ENCODE results near the gene CCR6.

DNA sequence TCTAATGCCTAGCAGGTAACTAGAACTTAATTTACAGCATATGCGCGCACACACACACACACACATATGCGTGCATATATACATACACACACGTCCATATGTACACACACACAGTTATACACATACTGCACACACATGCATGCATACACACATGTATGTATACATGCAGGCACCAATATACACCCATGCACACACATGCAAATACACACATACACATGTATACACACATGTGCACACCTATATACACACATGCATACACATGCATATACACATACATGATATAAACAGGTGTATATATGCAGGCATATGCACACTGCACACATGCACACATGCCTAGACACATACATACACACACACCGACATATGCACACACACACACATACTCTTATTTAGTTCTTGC, 1.9 kb downstream of the CCR6 start:
- no peak for TF ChIP-seq EZH2 (IDR thresholded peaks at IDR 0.05; ENCODE audit: low read length, missing control alignments)
- TF ChIP-seq, protein P1, sequence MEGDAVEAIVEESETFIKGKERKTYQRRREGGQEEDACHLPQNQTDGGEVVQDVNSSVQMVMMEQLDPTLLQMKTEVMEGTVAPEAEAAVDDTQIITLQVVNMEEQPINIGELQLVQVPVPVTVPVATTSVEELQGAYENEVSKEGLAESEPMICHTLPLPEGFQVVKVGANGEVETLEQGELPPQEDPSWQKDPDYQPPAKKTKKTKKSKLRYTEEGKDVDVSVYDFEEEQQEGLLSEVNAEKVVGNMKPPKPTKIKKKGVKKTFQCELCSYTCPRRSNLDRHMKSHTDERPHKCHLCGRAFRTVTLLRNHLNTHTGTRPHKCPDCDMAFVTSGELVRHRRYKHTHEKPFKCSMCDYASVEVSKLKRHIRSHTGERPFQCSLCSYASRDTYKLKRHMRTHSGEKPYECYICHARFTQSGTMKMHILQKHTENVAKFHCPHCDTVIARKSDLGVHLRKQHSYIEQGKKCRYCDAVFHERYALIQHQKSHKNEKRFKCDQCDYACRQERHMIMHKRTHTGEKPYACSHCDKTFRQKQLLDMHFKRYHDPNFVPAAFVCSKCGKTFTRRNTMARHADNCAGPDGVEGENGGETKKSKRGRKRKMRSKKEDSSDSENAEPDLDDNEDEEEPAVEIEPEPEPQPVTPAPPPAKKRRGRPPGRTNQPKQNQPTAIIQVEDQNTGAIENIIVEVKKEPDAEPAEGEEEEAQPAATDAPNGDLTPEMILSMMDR (conservative IDR thresholded peaks at IDR 0.05 in 1 of 2, IDR thresholded peaks at IDR 0.05 in 1 of 2; ENCODE audit: low read depth in 1 of 2, low read length in 2 of 2), result no peak
